Hepatocyte (in vitro differentiated cells): Measurements from ENCODE around the gene SLC9A1. TPM values are rescaled to one million over a fixed set of nuclear protein-coding genes. Genes with fewer than 3 reads are reported as not detected.

ENCODE experiments used
- DNase-seq: peaks from one replicate; pipeline ENCODE4 v3.0.0-alpha.2; 2016; ENCODE audit warnings: low spot score
- H2AFZ ChIP-seq: fragments of 200-600 bp; sonication (generic); 2 replicates; pipeline ENCODE4 v1.6.0; 2016; ENCODE audit warnings: antibody characterized with exemption, mild to moderate bottlenecking
- H3K27ac ChIP-seq: fragments of 200-600 bp; sonication (generic); 2 replicates; pipeline ENCODE4 v1.5.1; 2016; ENCODE audit warnings: mild to moderate bottlenecking
- H3K27me3 ChIP-seq: fragments of 200-600 bp; sonication (generic); 2 replicates; pipeline ENCODE4 v1.6.1; 2016
- H3K36me3 ChIP-seq: fragments of 200-600 bp; sonication (generic); replicated peaks from 2 replicates; pipeline ENCODE4 v1.5.1; 2016; ENCODE audit warnings: low read depth; ENCODE audit not compliant: insufficient read depth
- H3K4me1 ChIP-seq: fragments of 200-600 bp; sonication (generic); 2 replicates; pipeline ENCODE4 v1.5.1; 2016; ENCODE audit warnings: mild to moderate bottlenecking, moderate library complexity; ENCODE audit not compliant: insufficient read depth
- H3K4me2 ChIP-seq: fragments of 200-600 bp; sonication (generic); 2 replicates; pipeline ENCODE4 v1.6.0; 2016
- H3K4me3 ChIP-seq: fragments of 200-600 bp; sonication (generic); 2 replicates; pipeline ENCODE4 v1.5.1; 2016; ENCODE audit warnings: mild to moderate bottlenecking
- H3K79me2 ChIP-seq: fragments of 200-600 bp; sonication (generic); 2 replicates; pipeline ENCODE4 v1.6.0; 2017; ENCODE audit warnings: mild to moderate bottlenecking
- H3K9me2 ChIP-seq: fragments of 200-600 bp; sonication (generic); replicated peaks from 2 replicates; pipeline ENCODE4 v1.6.0; 2017; ENCODE audit warnings: mild to moderate bottlenecking; ENCODE audit not compliant: insufficient read depth
- H3K9me3 ChIP-seq: fragments of 200-600 bp; sonication (generic); 2 replicates; pipeline ENCODE4 v1.5.1; 2016; ENCODE audit warnings: low read depth, mild to moderate bottlenecking
- H4K20me1 ChIP-seq: fragments of 200-600 bp; sonication (generic); 2 replicates; pipeline ENCODE4 v1.6.0; 2016; ENCODE audit warnings: mild to moderate bottlenecking; ENCODE audit not compliant: insufficient read depth, poor library complexity, severe bottlenecking
- CTCF ChIP-seq: fragments of 200-600 bp; sonication (generic); IDR thresholded peaks from 2 replicates; pipeline ENCODE4 v1.5.1; 2016; ENCODE audit warnings: antibody characterized with exemption, mild to moderate bottlenecking; ENCODE audit not compliant: poor library complexity
- EZH2 ChIP-seq: fragments of 200-600 bp; sonication (generic); IDR thresholded peaks from 2 replicates; pipeline ENCODE4 v1.6.1; 2016; ENCODE audit warnings: antibody characterized with exemption, mild to moderate bottlenecking, borderline replicate concordance
- EZH2phosphoT487 ChIP-seq: fragments of 200-600 bp; sonication (generic); IDR thresholded peaks from one replicate; pipeline ENCODE4 v1.6.1; 2018; ENCODE audit warnings: antibody characterized with exemption, mild to moderate bottlenecking, low read depth, moderate library complexity; ENCODE audit not compliant: unreplicated experiment, severe bottlenecking
- WGBS: methylation state at CpG from one replicate; pipeline ENCODE4 v1.1.6; 2016; ENCODE audit warnings: low lambda C conversion rate; ENCODE audit errors: missing lambda C conversion rate; 5-methylcytosine and 5-hydroxymethylcytosine counted together
- polyA plus RNA-seq: library from polyadenylated mRNA; unstranded; fragments of >200 nt; fragmentation: Nextera tagmentation; extraction: Ambion mirVana; gene quantifications from 2 replicates; pipeline ENCODE4 v1.2.1, GENCODE V29; 2016
- total RNA-seq: library from RNA; depleted of rRNA; stranded (reverse); fragments of >200 nt; gene quantifications from 2 replicates; pipeline ENCODE4 v1.2.3, GENCODE V29; 2014

Gene SLC9A1
- total and polyA plus RNA-seq, 2 experiments from 2014 or later = 13.3 to 31.3 TPM

GRCh38 chr1:27095576-27095975 lies 59.3 kb downstream of the SLC9A1 start:
- H3K4me2 ChIP-seq = no peak overlapping the region
- DNase-seq = no peak
- H3K27ac ChIP-seq = no peak overlapping the region
- no peaks in the 10 kb centered on the region for H3K27me3 ChIP-seq
- H3K36me3 ChIP-seq = no peaks in the 10 kb centered on the region
- WGBS = 85% methylated on average over 2 of the region's 2 CpGs
- TF ChIP-seq EZH2phosphoT487 (no peak), CTCF (no peak), EZH2 (no peak)
- no peaks in the 10 kb centered on the region for H3K79me2 ChIP-seq
- H3K9me2 ChIP-seq = no peaks in the 10 kb centered on the region
- H3K4me1 ChIP-seq = peaks cover 23% of the 10 kb centered on the region
- H2AFZ ChIP-seq = no peak overlapping the region
- no peaks in the 10 kb centered on the region for H3K9me3 ChIP-seq
- no peak overlapping the region for H3K4me3 ChIP-seq
- no peaks in the 10 kb centered on the region for H4K20me1 ChIP-seq

GRCh38 chr1:27092888-27093287 lies 62.0 kb downstream of the SLC9A1 start:
- Histone ChIP-seq H2AFZ (no peak overlapping the region), H4K20me1 (no peaks in the 10 kb centered on the region), H3K9me3 (no peaks in the 10 kb centered on the region), H3K4me3 (no peak overlapping the region), H3K79me2 (no peaks in the 10 kb centered on the region), H3K9me2 (no peaks in the 10 kb centered on the region), H3K4me1 (no peaks in the 10 kb centered on the region), H3K27ac (no peak overlapping the region), H3K4me2 (no peak overlapping the region), H3K36me3 (no peaks in the 10 kb centered on the region), H3K27me3 (no peaks in the 10 kb centered on the region)
- DNase-seq = no peak
- WGBS = 93% methylated on average over 3 of the region's 3 CpGs
- TF ChIP-seq EZH2 (no peak), EZH2phosphoT487 (no peak), CTCF (no peak)

GRCh38 chr1:27090911-27091310 lies 64.0 kb downstream of the SLC9A1 start:
- no peaks in the 10 kb centered on the region for H4K20me1 ChIP-seq
- WGBS = 91% methylated on average over 5 of the region's 5 CpGs
- H2AFZ ChIP-seq = no peak overlapping the region
- H3K27me3 ChIP-seq = no peaks in the 10 kb centered on the region
- no peak for DNase-seq
- no peaks in the 10 kb centered on the region for H3K4me1 ChIP-seq
- TF ChIP-seq EZH2 (no peak), EZH2phosphoT487 (no peak), CTCF (no peak)
- no peak overlapping the region for H3K27ac ChIP-seq
- no peaks in the 10 kb centered on the region for H3K36me3 ChIP-seq
- no peak overlapping the region for H3K4me3 ChIP-seq
- no peaks in the 10 kb centered on the region for H3K9me3 ChIP-seq
- H3K9me2 ChIP-seq = no peaks in the 10 kb centered on the region
- no peaks in the 10 kb centered on the region for H3K79me2 ChIP-seq
- H3K4me2 ChIP-seq = no peak overlapping the region
